ENCODE results near the gene CFAP251. TPM values are rescaled to one million over a fixed set of nuclear protein-coding genes. Genes with fewer than 3 reads are reported as not detected.

Gene CFAP251
- total RNA-seq, 2 experiments from 2014 or later = 4.1 to 4.7 TPM

DNA sequence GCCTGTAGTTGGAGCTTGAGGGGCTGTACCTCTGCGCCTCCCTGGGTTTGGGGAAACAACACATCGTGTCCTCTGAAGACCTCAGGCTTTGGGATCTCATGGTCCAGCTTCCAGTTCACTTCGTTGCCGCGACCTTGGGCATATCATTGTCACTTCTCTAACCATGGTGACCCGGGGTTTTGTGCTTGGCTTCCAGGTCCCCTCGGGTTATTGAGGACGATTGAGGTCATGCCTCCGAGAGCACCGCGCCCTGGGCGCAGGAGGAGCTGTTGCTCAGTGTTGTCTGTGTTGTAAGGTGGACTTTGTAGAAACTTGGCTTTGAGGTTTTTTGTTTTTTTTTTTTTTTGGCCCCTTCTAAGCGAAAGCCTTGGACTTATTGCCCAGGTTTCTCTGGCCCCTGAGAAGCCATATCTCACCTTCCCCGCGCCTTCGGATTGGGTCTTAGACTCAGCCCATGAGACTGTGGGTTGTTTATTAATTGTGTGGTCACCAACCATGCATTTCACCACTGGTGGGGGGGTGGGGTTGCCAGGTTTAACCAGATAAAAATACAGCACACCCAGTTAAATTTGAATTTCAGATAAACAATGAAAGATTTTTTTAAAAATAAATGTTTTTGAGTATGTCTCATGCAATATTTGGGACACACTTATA, 105.9 kb downstream of the CFAP251 start:
- peak overlapping the region; percentile 87 for H3K4me2 ChIP-seq (ENCODE audit: low read length)
- peak overlapping the region; percentile 95 for H3K4me3 ChIP-seq (ENCODE audit: low read depth, low read length, poor library complexity, severe bottlenecking)
- H3K36me3 ChIP-seq (ENCODE audit: insufficient read depth, low read length) = peaks cover 38% of the 10 kb centered on the region
- H2AFZ ChIP-seq (ENCODE audit: low read length) = no peak overlapping the region
- DNase-seq (ENCODE audit: low spot score) = peak; percentile 84
- TSS peak; percentile 56 for BruUV-seq (replicated peaks)
- POLR2A ChIA-PET = interaction anchor here (0.5 to 7.6 kb wide), 6 partner anchors 15 to 445 kb away, joined by 3 to 332 read pairs (median 8); partner anchors contain the start of gene RHOF
- H3K27ac ChIP-seq (ENCODE audit: low read depth, low read length, poor library complexity, severe bottlenecking) = peak overlapping the region; percentile 94
- H3K4me1 ChIP-seq (ENCODE audit: insufficient read depth, low read length, poor library complexity, severe bottlenecking) = peaks cover 72% of the 10 kb centered on the region
- intact Hi-C loops (cut with micrococcal nuclease; ENCODE audit: unreplicated experiment) = loop anchor here (1.0 kb wide), 1 partner anchor 20 kb away; no protein-coding TSS in a partner anchor
- H4K20me1 ChIP-seq (ENCODE audit: insufficient read depth, low read length) = no peaks in the 10 kb centered on the region
- peaks cover 89% of the 10 kb centered on the region for H3K79me2 ChIP-seq (ENCODE audit: insufficient read depth, low read depth, low read length)
- H3K9me3 ChIP-seq (ENCODE audit: low read length) = peaks cover 4% of the 10 kb centered on the region; the same call in 1 of the 2 replicates
- no peak for TF ChIP-seq EZH2phosphoT487 (IDR thresholded peaks at IDR 0.05; ENCODE audit: borderline replicate concordance, low read depth, low read length)
- TF ChIP-seq, protein P1, sequence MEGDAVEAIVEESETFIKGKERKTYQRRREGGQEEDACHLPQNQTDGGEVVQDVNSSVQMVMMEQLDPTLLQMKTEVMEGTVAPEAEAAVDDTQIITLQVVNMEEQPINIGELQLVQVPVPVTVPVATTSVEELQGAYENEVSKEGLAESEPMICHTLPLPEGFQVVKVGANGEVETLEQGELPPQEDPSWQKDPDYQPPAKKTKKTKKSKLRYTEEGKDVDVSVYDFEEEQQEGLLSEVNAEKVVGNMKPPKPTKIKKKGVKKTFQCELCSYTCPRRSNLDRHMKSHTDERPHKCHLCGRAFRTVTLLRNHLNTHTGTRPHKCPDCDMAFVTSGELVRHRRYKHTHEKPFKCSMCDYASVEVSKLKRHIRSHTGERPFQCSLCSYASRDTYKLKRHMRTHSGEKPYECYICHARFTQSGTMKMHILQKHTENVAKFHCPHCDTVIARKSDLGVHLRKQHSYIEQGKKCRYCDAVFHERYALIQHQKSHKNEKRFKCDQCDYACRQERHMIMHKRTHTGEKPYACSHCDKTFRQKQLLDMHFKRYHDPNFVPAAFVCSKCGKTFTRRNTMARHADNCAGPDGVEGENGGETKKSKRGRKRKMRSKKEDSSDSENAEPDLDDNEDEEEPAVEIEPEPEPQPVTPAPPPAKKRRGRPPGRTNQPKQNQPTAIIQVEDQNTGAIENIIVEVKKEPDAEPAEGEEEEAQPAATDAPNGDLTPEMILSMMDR (conservative IDR thresholded peaks at IDR 0.05; ENCODE audit: low read length) = no peak
- CTCF ChIA-PET (ENCODE audit: unreplicated experiment) = no interaction called here
- no peaks in the 10 kb centered on the region for H3K9me2 ChIP-seq (ENCODE audit: insufficient read depth, low read length)

DNA sequence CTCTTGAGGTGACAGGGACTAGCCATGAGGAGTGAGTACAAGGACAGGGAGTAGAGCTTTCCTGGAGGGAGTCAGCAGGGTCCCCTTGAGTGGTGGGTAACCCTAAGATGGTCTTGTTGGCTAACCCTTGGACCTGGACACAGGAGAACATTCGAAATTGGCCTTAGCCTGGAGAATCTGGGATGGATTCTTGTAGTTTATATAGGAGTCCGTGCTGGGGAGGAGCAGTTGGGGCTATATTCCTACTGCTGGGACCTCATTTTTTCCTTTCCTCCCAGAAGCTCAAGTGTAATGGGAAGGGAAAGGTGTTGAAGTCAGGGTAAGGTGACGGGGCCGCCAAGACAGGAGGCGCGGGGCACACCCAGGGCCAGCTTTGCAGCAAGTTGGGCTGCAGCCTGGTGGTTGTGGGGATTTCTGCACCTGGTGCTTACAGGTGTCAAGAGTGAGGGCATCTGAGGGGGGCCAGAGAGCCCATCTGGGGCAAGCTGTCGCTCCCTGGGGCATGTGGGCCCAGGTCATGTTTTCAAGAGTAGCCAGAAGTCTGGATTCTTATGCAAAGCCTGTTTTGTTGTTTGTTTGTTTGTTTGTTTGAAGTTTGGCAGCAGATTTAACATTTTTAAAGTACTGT, 108.4 kb downstream of the CFAP251 start:
- Histone ChIP-seq H4K20me1 (ENCODE audit: insufficient read depth, low read length) (no peaks in the 10 kb centered on the region), H3K36me3 (ENCODE audit: insufficient read depth, low read length) (peaks cover 60% of the 10 kb centered on the region), H3K4me1 (ENCODE audit: insufficient read depth, low read length, poor library complexity, severe bottlenecking) (peaks cover 77% of the 10 kb centered on the region), H3K9me3 (ENCODE audit: low read length) (no peaks in the 10 kb centered on the region), H3K9me2 (ENCODE audit: insufficient read depth, low read length) (no peaks in the 10 kb centered on the region), H3K79me2 (ENCODE audit: insufficient read depth, low read depth, low read length) (peaks cover 93% of the 10 kb centered on the region), H3K4me2 (ENCODE audit: low read length) (peak overlapping the region; percentile 86), H3K27ac (ENCODE audit: low read depth, low read length, poor library complexity, severe bottlenecking) (peak overlapping the region; percentile 94), H3K4me3 (ENCODE audit: low read depth, low read length, poor library complexity, severe bottlenecking) (peak overlapping the region; percentile 55), H2AFZ (ENCODE audit: low read length) (no peak overlapping the region)
- peak; percentile 80 for DNase-seq (ENCODE audit: low spot score)
- BruUV-seq (replicated peaks) = no TSS peak
- intact Hi-C loops (cut with micrococcal nuclease; ENCODE audit: unreplicated experiment) = loop anchor here (1.0 kb wide), 1 partner anchor 109 kb away; the partner anchor contains the start of gene CFAP251
- ChIA-PET CTCF (ENCODE audit: unreplicated experiment) (interaction anchor here (1.0 to 1.3 kb wide), 4 partner anchors 18 to 99 kb away, joined by 3 to 5 read pairs (median 4); no protein-coding TSS in a partner anchor), POLR2A (interaction anchor here (0.7 to 7.6 kb wide), 6 partner anchors 9 to 199 kb away, joined by 3 to 332 read pairs (median 4); partner anchors contain the start of gene DIABLO)
- TF ChIP-seq EZH2phosphoT487 (IDR thresholded peaks at IDR 0.05; ENCODE audit: borderline replicate concordance, low read depth, low read length) = no peak
- TF ChIP-seq, protein P1 (conservative IDR thresholded peaks at IDR 0.05; ENCODE audit: low read length) = peak; percentile 40
